Umbilical cord (tissue), 2 donors: ENCODE data around the gene DOCK2. TPM values are rescaled to one million over a fixed set of nuclear protein-coding genes. Genes with fewer than 3 reads are reported as not detected.
A peak's percentile ranks its signal among the peaks of the same experiment; 100 is the strongest.
"Not testable (repeated sequence)": the region's sequence is repeated elsewhere in the genome, so short reads cannot be mapped to it uniquely, and the experiment has no call there.

Experiments used
- DNase-seq: peaks from one replicate; pipeline ENCODE4 v3.0.0-alpha.2; 2015; ENCODE audit warnings: low spot score
- total RNA-seq: library from RNA; depleted of rRNA; stranded (reverse); fragments of >200 nt; gene quantifications from one replicate; pipeline ENCODE4 v1.2.3, GENCODE V29; 2014; ENCODE audit warnings: low replicate concordance; ENCODE audit not compliant: insufficient read depth

The DOCK2 gene
- total RNA-seq, 1 donor from 2014 or later: 72.5 TPM

DNA sequence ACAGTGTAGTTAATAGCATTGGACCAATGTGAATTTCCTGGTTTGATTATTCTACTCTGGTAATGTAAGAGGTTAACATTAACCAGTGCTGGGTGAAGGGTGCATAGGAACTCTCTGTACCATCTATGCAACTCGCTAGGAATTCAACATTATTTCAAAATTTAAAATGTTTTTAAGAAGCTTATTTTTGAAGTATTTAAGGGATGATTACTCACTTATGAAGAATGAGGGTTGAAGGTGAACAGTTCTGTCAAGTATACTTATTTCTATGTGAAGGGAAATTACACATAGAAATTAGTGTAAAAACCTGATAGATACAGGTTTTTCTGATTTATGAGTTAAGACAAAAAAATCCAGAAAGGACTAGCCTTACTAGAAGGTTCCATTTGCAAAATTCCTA, 177.4 kb downstream of the DOCK2 start:
- DNase-seq: no peak

DNA sequence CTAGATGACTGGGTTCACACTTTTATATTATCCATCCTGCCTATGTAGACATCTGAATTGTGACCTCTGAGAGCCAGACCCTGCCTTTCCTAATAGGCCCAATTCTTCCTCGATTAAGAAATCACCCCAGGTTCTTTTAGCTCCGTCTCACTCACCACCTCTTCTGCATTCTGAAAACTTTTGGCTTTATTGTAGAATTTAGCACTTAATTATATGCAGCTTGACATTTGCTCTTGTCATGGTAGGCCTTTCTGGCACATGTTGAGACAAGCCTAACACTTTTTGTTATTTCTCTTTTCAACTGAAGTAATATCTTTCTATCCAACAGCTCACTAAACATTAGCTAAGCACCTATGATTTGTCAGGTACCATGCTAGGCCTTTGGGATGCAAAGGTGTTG, 180.0 kb downstream of the DOCK2 start:
- DNase-seq: no peak

DNA sequence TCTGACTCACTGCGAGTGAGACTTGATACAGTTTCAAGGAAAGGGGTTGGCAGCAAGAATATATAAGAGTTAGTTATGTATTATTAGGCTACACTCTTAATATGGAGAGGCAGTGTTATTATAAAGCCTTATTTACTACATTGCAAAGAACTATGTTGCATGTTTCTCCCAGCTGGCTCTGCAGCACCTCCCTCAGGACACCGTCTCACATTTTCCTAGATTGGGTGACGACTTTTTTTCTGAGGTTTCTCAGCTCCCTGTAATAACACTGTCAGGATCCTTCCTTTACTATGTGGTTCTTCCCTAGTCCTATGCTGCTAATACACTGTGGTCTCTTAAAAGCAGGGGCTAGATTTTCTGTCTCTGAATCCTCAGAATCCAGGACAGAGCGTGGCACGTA, 189.5 kb downstream of the DOCK2 start:
- no peak for DNase-seq

DNA sequence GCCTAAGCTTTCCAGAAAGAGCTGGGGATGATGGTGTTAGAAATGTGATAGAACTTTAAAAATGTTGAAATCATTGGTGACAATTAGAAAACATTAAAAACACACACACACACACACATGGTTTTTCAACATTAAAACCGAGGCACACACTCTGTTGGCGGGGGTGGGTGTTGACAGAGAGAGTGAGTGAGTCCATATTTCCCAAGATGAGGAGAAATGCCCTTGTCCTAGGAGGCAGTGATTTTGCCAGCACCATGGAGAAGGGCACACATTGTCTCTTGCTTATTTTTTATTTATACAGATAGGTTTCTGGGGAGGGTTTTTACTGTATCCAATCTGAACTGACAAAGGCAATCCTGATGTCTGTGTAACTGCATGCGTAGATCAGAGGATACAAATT, 190.7 kb downstream of the DOCK2 start:
- no peak for DNase-seq

DNA sequence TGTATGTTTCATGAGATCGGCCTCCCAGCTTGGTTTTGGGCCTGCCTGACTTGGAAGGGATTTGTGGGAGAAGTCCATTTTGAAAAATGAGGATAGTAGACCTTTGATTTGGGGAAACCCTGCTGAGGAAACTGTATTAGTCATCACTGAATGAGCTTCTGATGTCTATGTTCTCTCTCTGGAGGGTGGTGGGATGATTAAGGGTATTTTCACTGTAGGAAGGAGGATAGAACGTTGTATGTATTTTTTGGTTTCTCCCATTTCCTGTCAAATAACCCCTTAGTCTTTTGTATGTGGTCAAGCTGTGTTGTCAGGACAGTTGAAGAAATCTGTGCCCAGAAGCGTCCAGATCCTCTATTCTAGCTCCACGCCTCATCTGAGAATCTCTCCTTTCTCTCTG, 191.3 kb downstream of the DOCK2 start:
- no peak for DNase-seq

DNA sequence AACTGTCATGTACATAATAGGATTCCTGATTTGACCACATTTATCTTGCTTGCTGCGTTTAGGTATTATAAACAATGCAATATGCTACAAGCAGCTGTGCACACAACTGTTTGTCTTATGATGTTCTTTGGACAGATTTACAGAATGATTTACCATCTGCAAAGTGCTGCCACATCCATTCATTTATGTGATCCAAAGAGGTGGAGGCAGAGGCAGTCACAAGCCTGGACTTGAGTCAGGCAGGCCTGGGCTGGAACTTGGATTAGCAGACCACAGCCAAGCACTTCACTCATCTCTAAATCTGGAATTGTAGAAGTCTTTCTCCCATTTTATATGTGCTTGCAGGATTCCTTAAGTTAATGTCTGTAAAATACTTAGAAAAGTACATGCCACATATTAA, 194.3 kb downstream of the DOCK2 start:
- peak; percentile 28 for DNase-seq

DNA sequence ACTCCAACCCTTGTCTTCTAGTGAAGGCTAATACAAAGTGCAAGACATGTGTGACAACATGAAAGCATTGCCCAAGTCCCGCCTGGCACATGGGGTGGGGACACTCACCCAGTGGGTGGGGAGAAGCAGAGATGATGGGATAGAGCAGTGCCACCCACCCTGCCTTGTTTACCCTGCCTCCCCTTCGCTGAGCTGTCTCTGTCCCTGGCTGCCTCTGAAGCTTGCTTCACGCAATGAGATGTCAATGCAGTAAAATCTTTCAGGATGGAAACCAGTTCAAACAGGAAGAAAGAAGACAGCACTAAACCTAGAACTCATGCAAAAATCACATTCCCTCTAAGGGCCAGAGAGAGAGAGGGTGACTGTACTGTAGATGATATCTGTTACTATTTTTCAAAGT, 195.2 kb downstream of the DOCK2 start:
- no peak for DNase-seq

DNA sequence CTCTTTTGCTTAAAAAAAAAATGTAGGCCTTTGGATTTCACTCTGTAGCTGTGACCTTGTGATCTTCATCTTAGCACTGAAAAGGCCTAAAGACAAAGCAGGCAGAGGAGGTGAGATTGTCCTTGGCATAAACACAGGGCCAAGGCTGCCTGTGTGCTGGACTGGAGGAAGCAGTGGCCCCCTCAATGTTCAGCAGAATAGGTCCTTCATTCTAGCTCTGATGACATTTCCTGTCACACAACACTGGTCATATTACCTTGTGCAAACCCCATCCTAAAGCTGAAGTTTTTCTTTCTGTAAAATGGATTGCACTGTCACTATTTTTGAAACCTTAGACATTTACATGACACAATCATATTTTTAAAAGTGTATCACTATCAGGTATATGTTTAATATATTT, 195.8 kb downstream of the DOCK2 start:
- DNase-seq: no peak

DNA sequence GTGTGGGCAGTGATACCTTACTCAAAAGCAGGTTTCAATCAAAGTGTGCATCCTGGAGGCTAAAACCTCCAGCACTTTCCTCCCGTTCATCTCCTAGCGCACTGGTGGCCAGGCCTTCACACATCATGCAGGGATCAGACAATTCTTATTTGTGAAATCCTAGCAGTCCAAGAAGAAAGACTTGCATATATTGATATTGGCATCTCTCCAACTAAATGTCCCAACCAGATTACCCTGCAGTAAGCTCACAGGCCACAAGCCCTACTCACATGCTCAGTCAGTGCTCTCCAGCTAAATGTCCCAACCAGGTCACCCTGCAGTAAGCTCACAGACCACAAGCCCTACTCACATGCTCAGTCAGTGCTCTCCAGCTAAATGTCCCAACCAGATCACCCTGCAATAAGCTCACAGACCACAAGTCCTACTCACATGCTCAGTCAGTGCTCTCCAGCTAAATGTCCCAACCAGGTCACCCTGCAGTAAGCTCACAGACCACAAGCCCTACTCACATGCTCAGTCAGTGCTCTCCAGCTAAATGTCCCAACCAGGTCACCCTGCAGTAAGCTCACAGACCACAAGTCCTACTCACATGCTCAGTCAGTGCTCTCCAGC, 196.7 kb downstream of the DOCK2 start:
- not testable (repeated sequence) for DNase-seq

DNA sequence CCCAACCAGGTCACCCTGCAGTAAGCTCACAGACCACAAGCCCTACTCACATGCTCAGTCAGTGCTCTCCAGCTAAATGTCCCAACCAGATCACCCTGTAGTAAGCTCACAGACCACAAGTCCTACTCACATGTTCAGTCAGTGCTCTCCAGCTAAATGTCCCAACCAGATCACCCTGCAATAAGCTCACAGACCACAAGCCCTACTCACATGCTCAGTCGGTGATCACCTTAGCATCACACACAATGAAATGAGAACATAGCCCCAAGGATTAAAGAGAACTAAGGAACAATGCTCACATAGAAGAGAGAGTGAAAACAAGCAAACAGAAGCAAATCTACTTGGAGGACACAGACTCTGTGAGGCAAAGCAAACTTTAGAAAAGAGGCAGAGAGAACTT, 197.5 kb downstream of the DOCK2 start:
- DNase-seq: not testable (repeated sequence)

DNA sequence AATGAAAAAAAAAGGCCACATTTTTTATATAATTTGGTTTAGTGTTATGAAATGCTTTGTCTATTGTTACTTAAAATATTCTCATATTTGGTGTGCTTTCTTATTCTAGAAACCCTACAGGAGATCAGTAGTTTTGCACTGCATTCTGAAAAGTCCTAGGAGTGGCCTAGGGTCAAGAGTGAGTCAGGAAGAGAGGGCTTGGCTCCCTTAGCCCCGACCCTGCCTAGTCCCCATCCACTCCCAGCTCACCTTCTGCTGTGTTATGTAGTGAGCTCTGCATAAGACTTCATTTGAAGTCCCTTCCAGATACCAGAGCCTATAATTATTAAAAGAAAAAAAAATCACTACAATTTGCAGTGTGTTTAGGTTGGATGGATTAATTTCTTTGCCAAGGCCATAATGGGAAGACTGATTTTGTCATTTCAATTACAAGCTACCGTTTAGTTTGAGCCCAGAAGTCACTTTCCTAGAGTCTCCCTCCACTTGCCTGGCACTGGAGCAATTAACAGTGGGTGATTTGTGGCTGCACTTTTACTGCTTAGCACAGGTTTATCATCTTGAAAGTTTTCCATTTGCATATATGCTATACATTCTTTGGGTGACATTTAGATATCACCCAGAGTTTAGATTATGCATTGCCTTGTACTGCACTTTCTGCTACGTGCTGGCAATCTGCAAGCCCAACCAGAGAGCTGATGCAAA, 199.9 kb downstream of the DOCK2 start:
- DNase-seq: no peak

DNA sequence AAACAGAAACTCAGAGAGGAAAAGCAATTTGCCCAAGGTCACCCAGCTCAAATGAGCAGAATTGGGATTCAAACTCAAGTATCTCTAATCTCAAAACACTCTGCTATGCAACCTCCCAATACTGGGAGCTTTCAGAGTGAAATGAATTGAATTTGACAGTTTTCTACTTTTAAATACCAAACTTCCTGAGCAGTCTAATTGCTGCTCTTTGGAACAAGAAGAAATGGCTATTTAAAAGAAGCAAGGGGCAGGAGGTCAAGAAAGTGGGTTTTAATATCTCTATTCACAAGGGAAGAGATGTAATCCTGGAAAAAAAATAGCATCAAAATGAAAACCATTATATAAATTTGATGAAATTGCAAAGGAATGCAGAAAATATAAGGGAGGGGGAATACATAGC, 200.6 kb downstream of the DOCK2 start:
- DNase-seq: no peak

DNA sequence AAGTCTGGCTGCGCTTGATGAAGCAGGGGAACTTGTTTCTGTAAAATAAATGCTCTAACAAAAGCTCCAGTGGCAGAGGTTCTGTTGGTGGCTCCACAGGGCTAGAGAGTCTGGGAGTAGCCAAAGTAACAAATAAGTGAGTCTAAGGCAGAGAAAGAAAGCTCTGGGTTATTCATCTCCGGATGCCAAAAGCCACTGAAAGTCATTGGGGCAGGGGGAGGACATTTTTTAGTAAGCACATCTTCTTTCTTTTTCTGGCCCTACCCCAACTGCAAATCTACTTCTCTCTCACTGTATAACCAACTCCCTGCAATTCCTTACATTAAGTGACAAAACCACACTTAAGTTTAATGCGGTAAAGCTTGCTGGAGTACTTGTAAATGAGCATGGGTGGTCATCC, 201.6 kb downstream of the DOCK2 start:
- DNase-seq: no peak

DNA sequence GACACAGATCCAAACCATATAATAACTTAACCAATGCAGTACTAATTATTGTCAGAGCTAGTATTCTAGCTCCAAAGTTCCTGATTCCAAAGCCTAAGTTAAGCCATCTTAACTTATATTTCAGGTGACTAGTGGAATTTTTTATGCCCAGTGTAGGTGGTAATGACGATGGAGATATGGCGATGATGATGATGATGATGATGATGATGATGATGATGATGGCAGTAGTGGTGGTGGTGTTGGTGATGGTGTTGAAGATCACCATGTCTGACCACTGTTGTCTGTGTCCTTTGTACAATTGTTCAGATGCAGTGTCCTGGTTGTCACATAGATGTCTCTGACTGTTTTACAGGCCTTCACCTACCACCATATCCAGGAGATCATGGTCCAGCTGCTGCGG, 203.3 kb downstream of the DOCK2 start:
- no peak for DNase-seq

DNA sequence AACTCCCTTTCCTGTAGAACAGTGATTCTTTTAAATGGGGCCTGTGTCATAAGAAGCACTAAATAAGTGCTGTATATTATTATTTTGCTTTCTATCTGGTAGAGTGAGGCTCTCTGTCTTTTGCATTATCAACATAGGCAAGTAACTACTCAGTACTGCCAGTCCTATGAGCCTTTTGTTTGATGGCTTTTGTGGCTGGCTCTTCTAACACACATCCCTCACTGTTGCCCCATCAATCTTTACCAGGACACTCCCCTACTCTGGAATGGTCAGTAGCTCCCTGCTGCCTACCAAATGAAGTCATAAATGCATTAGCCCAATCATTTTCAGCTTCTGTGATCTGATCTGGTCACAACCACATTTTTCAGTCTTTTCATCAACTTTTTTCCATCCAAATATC, 205.6 kb downstream of the DOCK2 start:
- no peak for DNase-seq

DNA sequence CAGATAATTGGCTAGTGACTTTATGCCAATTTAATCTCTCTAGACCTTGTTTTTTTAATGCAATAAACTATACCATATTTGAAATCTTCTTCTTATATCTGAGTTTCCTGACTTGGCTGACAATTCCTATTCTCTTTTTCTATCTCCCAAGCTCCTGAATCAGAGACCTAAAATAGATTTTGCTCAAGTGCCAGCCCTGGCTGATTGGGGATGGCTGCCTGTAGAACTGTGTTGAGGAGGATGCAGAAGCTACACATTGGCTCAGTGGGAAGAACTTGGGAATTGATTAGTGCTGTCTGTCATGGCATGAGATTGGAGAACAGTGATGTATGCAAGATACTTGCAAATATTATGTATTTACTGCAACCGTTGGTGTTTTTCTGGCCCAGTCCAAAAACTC, 210.4 kb downstream of the DOCK2 start:
- DNase-seq: no peak

DNA sequence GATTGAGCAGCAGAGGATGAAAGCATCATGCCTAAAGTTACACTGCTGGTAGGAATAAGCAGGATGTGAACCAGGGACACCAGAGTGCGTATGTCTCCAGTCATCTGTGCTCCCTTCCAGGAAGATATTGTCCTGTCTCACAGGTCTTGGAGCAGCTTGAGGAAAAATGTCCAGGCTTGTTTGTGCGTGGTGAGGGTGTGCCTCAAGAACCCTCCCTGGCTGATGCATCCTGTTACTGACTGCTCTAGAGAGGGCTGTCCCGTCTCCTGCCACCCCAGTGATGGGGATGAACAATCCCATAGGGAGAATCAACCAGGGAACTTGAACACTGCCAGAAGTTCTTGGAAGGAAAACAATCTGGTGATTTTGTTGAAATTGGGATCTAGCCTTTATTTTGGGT, 211.2 kb downstream of the DOCK2 start:
- no peak for DNase-seq

DNA sequence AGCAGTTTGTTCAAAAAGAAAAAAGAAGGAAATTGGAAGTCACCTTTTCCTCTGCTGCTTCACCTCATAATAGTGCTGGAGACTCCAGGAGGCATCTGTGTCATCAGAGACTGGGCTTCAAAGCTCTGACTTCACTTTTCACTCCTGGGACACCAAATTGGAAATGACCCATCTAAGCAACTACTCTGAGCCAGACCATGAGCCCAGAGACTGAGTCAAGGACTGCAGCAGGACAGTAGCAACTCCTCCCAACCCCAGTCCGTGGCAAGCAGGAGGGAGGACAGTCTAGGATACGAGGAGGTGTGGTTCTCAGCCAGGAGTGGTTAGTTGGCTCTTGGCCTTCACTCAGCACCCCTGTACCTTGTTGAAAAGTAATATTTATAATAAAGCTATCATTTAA, 211.7 kb downstream of the DOCK2 start:
- no peak for DNase-seq

DNA sequence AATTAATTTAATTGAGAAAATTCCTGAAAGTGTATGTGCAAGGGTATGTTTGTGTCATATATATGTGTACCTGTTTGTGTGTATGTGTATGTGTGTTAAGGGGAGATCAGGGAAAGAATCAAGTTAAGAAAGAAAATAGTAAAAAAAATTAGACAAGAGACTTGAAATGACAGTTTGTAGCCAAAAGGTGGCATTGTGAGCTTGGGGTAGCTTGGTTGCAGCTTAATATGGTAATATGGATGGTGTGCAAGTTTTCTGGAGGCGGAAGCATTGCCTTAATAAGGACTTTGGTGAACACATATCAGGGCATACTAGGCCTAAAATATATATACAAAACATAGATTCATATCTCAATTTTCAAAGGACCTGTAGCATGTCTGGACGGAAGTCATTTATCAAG, 213.3 kb downstream of the DOCK2 start:
- DNase-seq: no peak

DNA sequence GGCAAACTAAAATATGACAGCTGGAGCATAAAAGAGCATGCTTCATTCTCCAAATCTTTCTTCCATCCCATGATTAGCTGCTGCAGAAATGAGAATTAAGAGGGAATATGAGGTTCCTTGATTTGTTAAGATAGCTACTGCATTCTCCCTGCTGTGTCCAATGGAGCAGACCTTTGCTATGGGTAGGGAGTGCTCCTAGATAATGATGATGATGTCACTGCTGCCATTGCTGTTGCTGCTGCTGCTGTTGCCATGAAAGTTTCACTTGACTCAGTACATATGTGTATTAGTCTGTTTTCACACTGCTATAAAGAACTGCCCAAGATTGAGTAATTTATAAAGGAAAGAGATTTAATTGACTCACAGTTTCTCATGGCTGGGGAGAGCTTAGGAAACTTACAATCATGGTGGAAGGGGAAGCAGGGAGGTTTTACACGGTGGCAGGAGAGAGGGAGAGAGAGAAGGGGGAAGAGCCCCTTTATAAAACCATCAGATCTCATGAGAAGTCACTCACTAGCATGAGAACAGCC, 214.3 kb downstream of the DOCK2 start:
- DNase-seq: no peak

DNA sequence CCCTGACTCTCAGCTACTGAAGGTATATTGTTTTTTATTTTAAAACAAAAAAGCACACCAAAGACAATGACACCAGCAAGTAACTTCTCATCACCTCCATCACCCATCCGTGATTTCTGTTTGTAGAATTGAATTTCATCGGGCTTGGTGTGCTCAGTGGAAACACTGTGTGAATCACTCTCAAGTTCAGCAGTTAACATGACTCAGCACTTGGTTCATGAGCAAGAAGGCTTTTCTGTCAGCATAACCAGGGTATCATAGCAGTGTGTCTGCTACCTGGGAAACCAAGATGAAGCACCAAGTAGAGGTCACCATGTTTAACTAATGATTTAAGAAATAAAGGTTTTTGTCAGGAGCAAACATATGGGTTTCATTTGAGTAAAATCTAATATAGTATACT, 219.5 kb downstream of the DOCK2 start:
- no peak for DNase-seq

DNA sequence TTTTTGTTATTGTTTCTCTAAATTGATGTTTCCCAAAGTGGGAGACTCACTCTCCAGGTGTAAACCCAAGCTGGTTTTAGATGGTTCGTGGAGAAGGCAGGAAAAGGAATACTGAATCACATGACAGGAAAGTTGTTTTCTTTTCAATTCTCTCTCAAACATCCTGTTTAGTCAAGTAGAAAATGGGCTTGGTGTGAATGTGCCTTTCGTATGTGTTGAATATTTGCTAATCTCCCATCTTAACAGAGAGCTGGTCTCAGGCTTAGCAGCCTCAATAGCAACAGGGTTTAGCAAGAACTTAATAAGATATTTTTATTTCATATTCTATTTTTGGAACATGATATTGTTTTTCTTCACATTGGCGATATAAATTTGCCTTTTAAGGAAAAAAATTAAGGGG, 223.5 kb downstream of the DOCK2 start:
- DNase-seq: no peak

DNA sequence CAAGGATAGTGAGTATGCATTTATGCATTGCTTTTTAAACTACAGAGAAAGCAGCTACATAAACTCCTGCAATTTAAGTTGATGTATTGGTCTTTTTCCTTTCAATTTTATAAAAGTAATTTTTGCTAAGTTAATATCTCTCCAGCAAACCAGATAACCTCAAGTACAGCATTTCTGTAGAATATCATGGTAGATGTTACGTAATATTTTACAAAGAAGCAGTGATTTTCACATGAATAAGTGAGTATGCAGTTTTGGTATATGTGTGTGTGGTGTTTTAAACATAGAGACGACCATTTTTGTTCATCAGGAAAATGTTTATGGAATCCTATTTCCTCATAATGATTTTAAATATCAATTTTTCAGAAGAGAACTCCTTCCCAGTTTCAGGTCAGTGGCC, 224.4 kb downstream of the DOCK2 start:
- no peak for DNase-seq

DNA sequence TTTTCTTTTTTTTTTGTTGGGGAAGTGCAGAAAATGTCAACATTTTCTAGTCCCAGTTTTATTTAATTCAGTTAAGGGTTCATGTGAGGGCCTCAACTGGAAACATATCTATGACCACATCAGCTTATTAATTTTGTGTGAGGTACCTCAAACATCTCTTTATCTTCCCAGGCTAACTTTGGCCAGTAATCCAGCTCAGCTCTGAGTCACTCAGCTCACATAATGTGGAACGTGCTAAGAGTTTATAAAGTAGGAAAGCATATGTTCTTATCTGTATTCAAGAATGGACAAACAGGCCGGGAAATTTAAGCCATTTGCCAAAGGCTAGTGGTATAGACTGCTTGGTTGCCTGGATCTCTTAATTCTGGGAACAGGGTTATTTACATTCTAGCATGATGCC, 224.9 kb downstream of the DOCK2 start:
- peak; percentile 64 for DNase-seq
